G401.6 (cell line): ENCODE measurements around the gene EYA4.

Experiments used
- FAIRE-seq: peaks from 2 replicates; lab custom pipeline; 2012; peaks lifted over from hg19 to GRCh38; lab: Jason Lieb, UNC

The EYA4 gene

GRCh38 chr6:133456944-133457343, 215.8 kb downstream of the EYA4 start:
- FAIRE-seq, result no peak

- FAIRE-seq, result no peak
Measured at GRCh38 chr6:133460101-133460500, 218.9 kb downstream of the EYA4 start.

GRCh38 chr6:133463790-133464189, 222.6 kb downstream of the EYA4 start:
- FAIRE-seq, result no peak

- FAIRE-seq, result no peak
Measured at GRCh38 chr6:133466680-133467079, 225.5 kb downstream of the EYA4 start.

- FAIRE-seq, result no peak
Measured at GRCh38 chr6:133467231-133467981, 226.2 kb downstream of the EYA4 start.

GRCh38 chr6:133467982-133468380, 226.8 kb downstream of the EYA4 start:
- no peak for FAIRE-seq

GRCh38 chr6:133468591-133468990, 227.4 kb downstream of the EYA4 start:
- FAIRE-seq, result no peak

GRCh38 chr6:133474516-133474915, 233.4 kb downstream of the EYA4 start:
- FAIRE-seq, result no peak

- FAIRE-seq, result no peak
Measured at GRCh38 chr6:133478673-133479072, 237.5 kb downstream of the EYA4 start.

GRCh38 chr6:133487174-133487573, 246.0 kb downstream of the EYA4 start:
- FAIRE-seq, result no peak

GRCh38 chr6:133495205-133495903, 254.2 kb downstream of the EYA4 start:
- peak; percentile 86 for FAIRE-seq

GRCh38 chr6:133499662-133500061, 258.5 kb downstream of the EYA4 start:
- FAIRE-seq, result no peak

- FAIRE-seq, result no peak
Measured at GRCh38 chr6:133501675-133502270, 260.6 kb downstream of the EYA4 start.

GRCh38 chr6:133502441-133503335, 261.5 kb downstream of the EYA4 start:
- FAIRE-seq, result no peak

GRCh38 chr6:133503336-133503729, 262.2 kb downstream of the EYA4 start:
- no peak for FAIRE-seq

GRCh38 chr6:133504158-133504557, 263.0 kb downstream of the EYA4 start:
- no peak for FAIRE-seq

GRCh38 chr6:133504761-133505160, 263.6 kb downstream of the EYA4 start:
- no peak for FAIRE-seq

- FAIRE-seq, result no peak
Measured at GRCh38 chr6:133505681-133506080, 264.5 kb downstream of the EYA4 start.

GRCh38 chr6:133512410-133513016, 271.4 kb downstream of the EYA4 start:
- FAIRE-seq, result peak; percentile 53

- no peak for FAIRE-seq
Measured at GRCh38 chr6:133523816-133524215, 282.7 kb downstream of the EYA4 start.

- no peak for FAIRE-seq
Measured at GRCh38 chr6:133526436-133526835, 285.3 kb downstream of the EYA4 start.

GRCh38 chr6:133528566-133528965, 287.4 kb downstream of the EYA4 start:
- no peak for FAIRE-seq
